Loucy (cell line): ENCODE measurements around the gene FLT4.

Experiments
- H2AFZ ChIP-seq: fragments of 200-600 bp; sonication (generic); 2 replicates; pipeline ENCODE4 v1.6.0; 2016; ENCODE audit warnings: antibody characterized with exemption, mild to moderate bottlenecking, low read length, moderate library complexity
- H3F3A ChIP-seq: fragments of 200-600 bp; 2 replicates; pipeline ENCODE4 v1.6.0; 2016; ENCODE audit warnings: antibody characterized with exemption, low read depth, mild to moderate bottlenecking
- H3K27me3 ChIP-seq: fragments of 200-600 bp; sonication (generic); 2 replicates; pipeline ENCODE4 v1.6.1; 2014; ENCODE audit warnings: low read length, mild to moderate bottlenecking; ENCODE audit not compliant: insufficient read depth, poor library complexity, severe bottlenecking
- H3K36me3 ChIP-seq: fragments of 200-600 bp; sonication (generic); 2 replicates; pipeline ENCODE4 v1.6.1; 2016; ENCODE audit warnings: low read length; ENCODE audit not compliant: insufficient read depth
- H3K4me1 ChIP-seq: fragments of 200-600 bp; sonication (generic); 2 replicates; pipeline ENCODE4 v1.5.1; 2014; ENCODE audit warnings: low read length, mild to moderate bottlenecking; ENCODE audit not compliant: insufficient read depth, poor library complexity, severe bottlenecking
- H3K4me2 ChIP-seq: fragments of 200-600 bp; sonication (generic); 2 replicates; pipeline ENCODE4 v1.6.0; 2014; ENCODE audit warnings: antibody characterized with exemption, low read length, low read depth, mild to moderate bottlenecking; ENCODE audit not compliant: poor library complexity, severe bottlenecking
- H3K4me3 ChIP-seq: fragments of 200-600 bp; sonication (generic); 2 replicates; pipeline ENCODE4 v1.5.1; 2014; ENCODE audit warnings: low read length, mild to moderate bottlenecking, mixed read lengths; ENCODE audit not compliant: poor library complexity, severe bottlenecking
- H3K79me2 ChIP-seq: fragments of 200-600 bp; sonication (generic); 2 replicates; pipeline ENCODE4 v1.6.1; 2014; ENCODE audit warnings: low read length; ENCODE audit not compliant: insufficient read depth
- H3K9ac ChIP-seq: fragments of 200-600 bp; sonication (generic); 2 replicates; pipeline ENCODE4 v1.6.0; 2014; ENCODE audit warnings: mild to moderate bottlenecking, low read depth, low read length, moderate library complexity; ENCODE audit not compliant: poor library complexity, severe bottlenecking
- H3K9me2 ChIP-seq: fragments of 200-600 bp; sonication (generic); replicated peaks from 2 replicates; pipeline ENCODE4 v1.6.1; 2016; ENCODE audit warnings: low read depth, low read length, mixed read lengths
- H3K9me3 ChIP-seq: fragments of 200-600 bp; sonication (generic); 2 replicates; pipeline ENCODE4 v1.6.1; 2014; ENCODE audit warnings: mild to moderate bottlenecking, antibody characterized with exemption, low read length, low read depth; ENCODE audit not compliant: insufficient read depth
- H4K20me1 ChIP-seq: fragments of 200-600 bp; sonication (generic); 2 replicates; pipeline ENCODE4 v1.6.0; 2014; ENCODE audit warnings: antibody characterized with exemption, low read length, mild to moderate bottlenecking; ENCODE audit not compliant: insufficient read depth, poor library complexity, severe bottlenecking
- CTCF ChIP-seq: fragments of 200-600 bp; sonication (generic); conservative IDR thresholded peaks from 2 replicates; pipeline ENCODE4 v1.5.1; 2014; ENCODE audit warnings: mild to moderate bottlenecking, antibody characterized with exemption, low read length
- EZH2phosphoT487 ChIP-seq: fragments of 200-600 bp; IDR thresholded peaks from 2 replicates; pipeline ENCODE4 v1.6.1; 2018; ENCODE audit warnings: antibody characterized with exemption, mild to moderate bottlenecking, moderate library complexity, borderline replicate concordance

FLT4 gene

GRCh38 chr5:180618829-180619562 lies 30.4 kb downstream of the FLT4 start:
- H3K9me3 ChIP-seq = no peaks in the 10 kb centered on the region
- H3K9me2 ChIP-seq = no peaks in the 10 kb centered on the region
- H3K79me2 ChIP-seq = no peaks in the 10 kb centered on the region
- H4K20me1 ChIP-seq = no peaks in the 10 kb centered on the region
- H2AFZ ChIP-seq = no peak overlapping the region
- TF ChIP-seq EZH2phosphoT487 = no peak
- no peak overlapping the region for H3K9ac ChIP-seq
- peaks cover 5% of the 10 kb centered on the region for H3K4me1 ChIP-seq
- H3F3A ChIP-seq = no peaks in the 10 kb centered on the region
- H3K4me2 ChIP-seq = no peak overlapping the region
- H3K27me3 ChIP-seq = no peaks in the 10 kb centered on the region
- H3K36me3 ChIP-seq = no peaks in the 10 kb centered on the region
- H3K4me3 ChIP-seq = no peak overlapping the region

- H3K4me2 ChIP-seq = no peak overlapping the region
- no peak overlapping the region for H3K4me3 ChIP-seq
- H3K9ac ChIP-seq = no peak overlapping the region
- TF ChIP-seq EZH2phosphoT487 (no peak), CTCF (no peak)
- no peaks in the 10 kb centered on the region for H3K79me2 ChIP-seq
- no peaks in the 10 kb centered on the region for H3K9me2 ChIP-seq
- no peaks in the 10 kb centered on the region for H4K20me1 ChIP-seq
- H3K27me3 ChIP-seq = no peaks in the 10 kb centered on the region
- H3K36me3 ChIP-seq = no peaks in the 10 kb centered on the region
- no peaks in the 10 kb centered on the region for H3K9me3 ChIP-seq
- H3K4me1 ChIP-seq = peaks cover 1% of the 10 kb centered on the region
- no peaks in the 10 kb centered on the region for H3F3A ChIP-seq
- no peak overlapping the region for H2AFZ ChIP-seq
These were observed 30.9 kb downstream of the FLT4 start for GRCh38 chr5:180618487-180618828.

- no peaks in the 10 kb centered on the region for H4K20me1 ChIP-seq
- no peak overlapping the region for H3K4me2 ChIP-seq
- no peaks in the 10 kb centered on the region for H3K36me3 ChIP-seq
- no peak for TF ChIP-seq EZH2phosphoT487
- TF ChIP-seq CTCF = no peak
- no peaks in the 10 kb centered on the region for H3K79me2 ChIP-seq
- H3K9ac ChIP-seq = no peak overlapping the region
- no peaks in the 10 kb centered on the region for H3F3A ChIP-seq
- no peaks in the 10 kb centered on the region for H3K4me1 ChIP-seq
- H3K4me3 ChIP-seq = no peak overlapping the region
- H2AFZ ChIP-seq = no peak overlapping the region
- no peaks in the 10 kb centered on the region for H3K27me3 ChIP-seq
- H3K9me3 ChIP-seq = no peaks in the 10 kb centered on the region
- no peaks in the 10 kb centered on the region for H3K9me2 ChIP-seq
These were observed 35.6 kb downstream of the FLT4 start for GRCh38 chr5:180613814-180614188.

GRCh38 chr5:180613188-180613813 lies 36.1 kb downstream of the FLT4 start:
- no peaks in the 10 kb centered on the region for H3K9me3 ChIP-seq
- H3F3A ChIP-seq = no peaks in the 10 kb centered on the region
- H3K4me3 ChIP-seq = no peak overlapping the region
- TF ChIP-seq CTCF = no peak
- no peak for TF ChIP-seq EZH2phosphoT487
- H3K4me2 ChIP-seq = no peak overlapping the region
- H3K9ac ChIP-seq = no peak overlapping the region
- H2AFZ ChIP-seq = no peak overlapping the region
- H3K9me2 ChIP-seq = no peaks in the 10 kb centered on the region
- H3K79me2 ChIP-seq = no peaks in the 10 kb centered on the region
- no peaks in the 10 kb centered on the region for H3K27me3 ChIP-seq
- no peaks in the 10 kb centered on the region for H4K20me1 ChIP-seq
- H3K4me1 ChIP-seq = no peaks in the 10 kb centered on the region
- H3K36me3 ChIP-seq = no peaks in the 10 kb centered on the region
